ENCODE results near the gene BSDC1. TPM values are rescaled to one million over a fixed set of nuclear protein-coding genes. Genes with fewer than 3 reads are reported as not detected.
"Not testable (repeated sequence)": the region's sequence is repeated elsewhere in the genome, so short reads cannot be mapped to it uniquely, and the experiment has no call there.

Gene BSDC1, protein sequence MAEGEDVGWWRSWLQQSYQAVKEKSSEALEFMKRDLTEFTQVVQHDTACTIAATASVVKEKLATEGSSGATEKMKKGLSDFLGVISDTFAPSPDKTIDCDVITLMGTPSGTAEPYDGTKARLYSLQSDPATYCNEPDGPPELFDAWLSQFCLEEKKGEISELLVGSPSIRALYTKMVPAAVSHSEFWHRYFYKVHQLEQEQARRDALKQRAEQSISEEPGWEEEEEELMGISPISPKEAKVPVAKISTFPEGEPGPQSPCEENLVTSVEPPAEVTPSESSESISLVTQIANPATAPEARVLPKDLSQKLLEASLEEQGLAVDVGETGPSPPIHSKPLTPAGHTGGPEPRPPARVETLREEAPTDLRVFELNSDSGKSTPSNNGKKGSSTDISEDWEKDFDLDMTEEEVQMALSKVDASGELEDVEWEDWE
- total RNA-seq: 100 to 1,000 TPM in 1 of 6 donors, 10 to 100 TPM in 5; 60.8 to 116 (median 68.9) TPM

DNA sequence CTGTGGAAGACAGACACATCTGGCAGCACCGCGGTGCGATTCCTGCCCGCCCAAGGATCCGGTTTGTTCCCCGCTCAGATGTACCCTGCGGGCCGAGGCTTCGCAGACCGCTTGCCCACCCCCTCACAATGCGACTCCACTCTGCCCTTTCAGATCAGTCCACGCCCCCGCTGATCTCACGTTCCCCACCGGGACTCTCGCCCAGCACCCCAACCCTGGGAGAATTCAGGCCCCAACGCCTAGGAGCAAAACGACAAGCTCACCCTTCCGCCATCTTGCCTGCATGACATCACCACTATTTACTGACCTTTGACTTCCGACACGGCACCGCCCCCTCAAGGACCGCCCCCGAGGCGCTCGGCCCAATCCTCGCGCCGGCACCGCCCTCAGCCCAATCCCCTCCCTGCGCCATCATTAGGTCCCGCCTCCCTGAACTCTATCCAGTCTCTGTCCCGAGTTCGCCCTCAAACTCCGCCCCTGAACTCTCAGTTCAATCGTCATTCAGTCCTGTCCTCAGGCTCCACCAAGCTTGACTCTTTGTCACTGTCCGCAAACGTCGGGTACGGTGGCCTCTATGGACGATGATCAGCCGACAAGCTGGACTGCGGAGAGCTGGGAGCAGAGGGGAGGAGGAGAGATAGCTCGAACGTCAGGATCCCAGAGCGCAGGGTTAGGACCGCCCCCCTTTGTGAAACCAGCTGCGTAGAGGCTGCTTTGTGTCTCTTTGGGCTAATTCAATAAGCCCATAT is at the start of gene BSDC1:
Gene BSDC1 (minus strand): TSS at position 301 of the 749 bp plus-strand sequence. CDS start 27 bp downstream, at position 274.
- Histone ChIP-seq H3K36me3 (peaks cover 2 to 27% (median 13%) of the 10 kb centered on the region in 4 donors), H3K27ac (peak within 1 kb of the TSS; percentile 89 to 98 (median 92)), H3K9me3 (no peaks in the 10 kb centered on the region), H3K4me3 (peak within 1 kb of the TSS; percentile 65 to 84 (median 79)), H3K4me1 (peaks cover 28 to 44% (median 34%) of the 10 kb centered on the region in 4 donors), H3K27me3 (no peaks in the 10 kb centered on the region)
- WGBS, 2 donors: 1 to 2% methylated on average over 36 to 47 of the region's 48 CpGs
- TF ChIP-seq, protein P1, sequence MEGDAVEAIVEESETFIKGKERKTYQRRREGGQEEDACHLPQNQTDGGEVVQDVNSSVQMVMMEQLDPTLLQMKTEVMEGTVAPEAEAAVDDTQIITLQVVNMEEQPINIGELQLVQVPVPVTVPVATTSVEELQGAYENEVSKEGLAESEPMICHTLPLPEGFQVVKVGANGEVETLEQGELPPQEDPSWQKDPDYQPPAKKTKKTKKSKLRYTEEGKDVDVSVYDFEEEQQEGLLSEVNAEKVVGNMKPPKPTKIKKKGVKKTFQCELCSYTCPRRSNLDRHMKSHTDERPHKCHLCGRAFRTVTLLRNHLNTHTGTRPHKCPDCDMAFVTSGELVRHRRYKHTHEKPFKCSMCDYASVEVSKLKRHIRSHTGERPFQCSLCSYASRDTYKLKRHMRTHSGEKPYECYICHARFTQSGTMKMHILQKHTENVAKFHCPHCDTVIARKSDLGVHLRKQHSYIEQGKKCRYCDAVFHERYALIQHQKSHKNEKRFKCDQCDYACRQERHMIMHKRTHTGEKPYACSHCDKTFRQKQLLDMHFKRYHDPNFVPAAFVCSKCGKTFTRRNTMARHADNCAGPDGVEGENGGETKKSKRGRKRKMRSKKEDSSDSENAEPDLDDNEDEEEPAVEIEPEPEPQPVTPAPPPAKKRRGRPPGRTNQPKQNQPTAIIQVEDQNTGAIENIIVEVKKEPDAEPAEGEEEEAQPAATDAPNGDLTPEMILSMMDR (IDR thresholded peaks at IDR 0.05): no peak
- peak; percentile 92 to 98 for TF ChIP-seq POLR2AphosphoS5 (IDR thresholded peaks at IDR 0.05)
- TF ChIP-seq EP300 (IDR thresholded peaks at IDR 0.05): peak in 1 of 4 donors; percentile 59
- peak in 3 of 4 donors; percentile 77 to 91 (median 87) for TF ChIP-seq POLR2A (IDR thresholded peaks at IDR 0.05)
- DNase-seq (peak; percentile 98), ATAC-seq (ENCODE audit: low FRiP score in 2 of 2) (peak; percentile 100)

DNA sequence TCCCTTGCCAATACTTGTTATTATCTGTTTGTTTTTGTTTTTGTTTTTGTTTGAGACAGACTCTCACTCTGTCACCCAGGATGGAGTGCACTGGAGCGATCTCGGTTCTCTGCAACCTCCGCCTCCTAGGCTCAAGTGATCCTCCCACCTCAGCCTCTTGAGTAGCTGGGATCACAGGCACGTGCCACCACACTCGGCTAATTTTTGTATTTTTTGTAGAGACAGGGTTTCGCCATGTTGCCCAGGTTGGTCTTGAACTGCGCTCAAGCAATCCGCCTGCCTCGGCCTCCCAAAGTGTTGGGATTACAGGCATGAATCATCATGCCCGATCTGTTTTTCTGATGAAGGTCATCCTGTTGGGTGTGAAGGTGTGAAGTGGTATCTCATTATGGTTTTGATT is 47.2 kb upstream of the BSDC1 start:
- not testable (repeated sequence) for ATAC-seq (ENCODE audit: low FRiP score in 2 of 2)

DNA sequence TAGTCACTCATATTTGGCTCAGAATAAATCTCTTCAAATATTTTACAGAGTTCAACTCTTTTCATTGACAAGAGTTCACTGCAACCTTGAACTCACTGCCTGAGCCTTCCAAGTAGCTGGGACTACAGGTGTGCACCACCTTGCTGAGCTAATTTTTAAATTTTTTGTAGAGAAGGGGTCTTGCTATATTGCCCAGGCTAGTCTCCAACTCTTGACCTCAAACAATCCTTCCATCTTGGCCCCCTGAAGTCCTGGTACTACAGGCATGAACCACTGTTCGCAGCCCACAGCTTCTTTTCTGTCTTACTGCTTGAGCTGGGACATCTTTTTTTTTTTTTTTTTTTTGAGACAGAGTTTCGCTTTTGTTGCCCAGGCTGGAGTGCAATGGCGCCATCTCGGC is 44.5 kb upstream of the BSDC1 start:
- H3K4me3 ChIP-seq; DNase-seq; H3K27ac ChIP-seq; H3K4me1 ChIP-seq; H3K36me3 ChIP-seq; H3K9me3 ChIP-seq; H3K27me3 ChIP-seq; ATAC-seq (ENCODE audit: low FRiP score in 2 of 2): not testable (repeated sequence)
- 93 to 95% methylated on average over 3 to 4 of the region's 4 CpGs for WGBS, 2 donors

More for the DNA sequence above, 47.2 kb upstream of the BSDC1 start:
- not testable (repeated sequence) for H3K9me3 ChIP-seq, H3K4me1 ChIP-seq, DNase-seq, H3K27ac ChIP-seq, H3K36me3 ChIP-seq, H3K4me3 ChIP-seq, H3K27me3 ChIP-seq
- WGBS, 2 donors: 88 to 96% methylated on average over 10 of the region's 10 CpGs

DNA sequence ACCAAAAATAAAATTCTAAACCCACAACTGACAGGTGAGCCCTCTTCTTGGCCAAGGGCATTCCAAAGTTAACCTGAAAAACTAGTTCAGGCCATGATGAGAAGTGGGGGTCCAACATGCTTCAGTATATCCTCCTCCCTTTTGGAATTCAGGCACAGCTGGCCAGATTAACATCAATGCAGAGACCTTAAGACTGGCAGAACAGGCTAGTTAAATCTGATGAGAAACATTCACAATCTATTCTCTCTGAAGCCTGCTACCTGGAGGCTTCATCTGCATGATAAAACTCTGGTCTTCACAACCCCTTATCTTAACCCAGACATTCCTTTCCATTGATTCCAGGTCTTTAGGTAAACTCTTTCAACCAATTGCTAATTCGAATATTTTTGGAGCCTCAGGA is 43.9 kb upstream of the BSDC1 start:
- DNase-seq: no peak
- Histone ChIP-seq H3K9me3 (peaks cover 0 to 7% (median 1%) of the 10 kb centered on the region in 4 donors), H3K4me1 (no peaks in the 10 kb centered on the region), H3K27me3 (no peaks in the 10 kb centered on the region), H3K4me3 (no peak overlapping the region), H3K36me3 (no peaks in the 10 kb centered on the region), H3K27ac (no peak overlapping the region)
- ATAC-seq (ENCODE audit: low FRiP score in 2 of 2): no peak
- WGBS, 2 donors: 42 to 78% methylated on average over 1 of the region's 1 CpG
- TF ChIP-seq, protein P1 (IDR thresholded peaks at IDR 0.05): no peak
- no peak for TF ChIP-seq POLR2AphosphoS5 (IDR thresholded peaks at IDR 0.05)
- TF ChIP-seq POLR2A (IDR thresholded peaks at IDR 0.05): no peak
- no peak for TF ChIP-seq EP300 (IDR thresholded peaks at IDR 0.05)

DNA sequence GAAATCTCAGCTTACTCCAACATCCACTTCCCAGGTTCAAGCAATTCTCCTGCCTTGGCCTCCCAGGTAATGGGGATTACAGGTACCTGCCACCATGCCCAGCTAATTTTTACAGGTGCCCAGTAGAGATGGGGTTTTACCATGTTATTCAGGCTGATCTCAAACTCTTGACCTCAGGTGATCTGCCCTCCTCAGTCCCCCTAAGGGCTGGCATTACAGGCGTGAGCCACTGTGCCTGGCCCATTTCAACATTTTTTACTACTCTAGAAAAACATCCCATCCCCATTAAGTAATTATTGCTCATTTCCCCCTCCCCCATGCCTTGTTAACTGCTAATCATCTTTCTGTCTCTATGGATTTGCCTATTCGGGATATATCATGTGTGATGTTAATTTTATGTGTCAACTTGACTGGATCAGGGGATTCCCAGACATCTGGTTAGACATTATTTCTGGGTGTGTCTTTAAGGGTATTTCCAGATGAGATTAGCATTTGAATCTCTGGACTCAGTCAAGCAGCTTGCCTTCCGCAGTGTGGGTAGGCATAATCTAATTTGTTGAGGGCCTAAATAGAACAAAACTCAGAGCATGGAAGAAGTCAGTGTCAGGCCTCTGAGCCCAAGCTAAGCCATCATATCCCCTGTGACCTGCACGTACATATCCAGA is 37.6 kb upstream of the BSDC1 start:
- no peaks in the 10 kb centered on the region for H3K9me3 ChIP-seq
- TF ChIP-seq POLR2AphosphoS5 (IDR thresholded peaks at IDR 0.05): no peak
- TF ChIP-seq EP300 (IDR thresholded peaks at IDR 0.05): no peak
- TF ChIP-seq POLR2A (IDR thresholded peaks at IDR 0.05): no peak
- TF ChIP-seq, protein P1 (IDR thresholded peaks at IDR 0.05): no peak
- WGBS, 2 donors: 70 to 79% methylated on average over 4 of the region's 4 CpGs
- no peak for ATAC-seq (ENCODE audit: low FRiP score in 2 of 2)
- H3K27ac ChIP-seq: no peak overlapping the region
- no peak for DNase-seq
- peaks cover 0 to 7% (median under 1%) of the 10 kb centered on the region in 4 donors for H3K27me3 ChIP-seq
- H3K36me3 ChIP-seq: no peaks in the 10 kb centered on the region
- no peak overlapping the region for H3K4me3 ChIP-seq
- peaks cover 2 to 4% (median 3%) of the 10 kb centered on the region in 4 donors for H3K4me1 ChIP-seq

Measured in upper lobe of left lung (tissue), 6 donors.